Heart left ventricle (tissue), 13 donors: ENCODE results near the gene DCPS.

Experiments used
- CTCF ChIP-seq, 12 donors: fragments of 200-600 bp; sonication (generic) in 4 of 12; IDR thresholded peaks; one replicate each; pipeline versions ENCODE4 v1.5.0 to v1.8.0; 2018 to 2022; ENCODE audit warnings: antibody characterized with exemption in 12 of 12, mild to moderate bottlenecking in 5 of 12
- POLR2A ChIP-seq, 2 donors: fragments of 450-650 bp; IDR thresholded peaks; one replicate each; pipeline ENCODE4 v1.6.1; 2017; ENCODE audit warnings: antibody characterized with exemption in 2 of 2, mild to moderate bottlenecking in 2 of 2, moderate library complexity in 2 of 2
- donor health status: ischemic (EF 13 %, LVEDD 7.1; RV severe dilation, severe dysfunction).
- donor health status: DM: no; HTN: yes; CAD: no.
- donor health status: DM: no; HTN: no; CAD: no.
- donor health status: ischemic (EF 25% LVEDD 6.9; RV normal size, moderate dysfunction).
- donor health status: ischemic (EF 25% LVEDD 5.7; RV mildly dilated, moderate dysfunction).
- donor health status: ischemic (EF 35%, LVEDD 5.7; RV mildly dilated, moderate dysfunction).
- donor health status: nonischemic (EF 11% LVEDD 7.7; RV severe dilation, severe dysfunction).
- donor health status: DM: yes; HTN: yes; CAD: no.
- donor health status: PGD.
- donor health status: ischemic (EF 29% LVEDD 5.4; RV normal size, mild dysfunction).
- donor health status: nonischemic (EF 23%, LVEDD 6.1; RV moderate dilation, normal function).

DNA sequence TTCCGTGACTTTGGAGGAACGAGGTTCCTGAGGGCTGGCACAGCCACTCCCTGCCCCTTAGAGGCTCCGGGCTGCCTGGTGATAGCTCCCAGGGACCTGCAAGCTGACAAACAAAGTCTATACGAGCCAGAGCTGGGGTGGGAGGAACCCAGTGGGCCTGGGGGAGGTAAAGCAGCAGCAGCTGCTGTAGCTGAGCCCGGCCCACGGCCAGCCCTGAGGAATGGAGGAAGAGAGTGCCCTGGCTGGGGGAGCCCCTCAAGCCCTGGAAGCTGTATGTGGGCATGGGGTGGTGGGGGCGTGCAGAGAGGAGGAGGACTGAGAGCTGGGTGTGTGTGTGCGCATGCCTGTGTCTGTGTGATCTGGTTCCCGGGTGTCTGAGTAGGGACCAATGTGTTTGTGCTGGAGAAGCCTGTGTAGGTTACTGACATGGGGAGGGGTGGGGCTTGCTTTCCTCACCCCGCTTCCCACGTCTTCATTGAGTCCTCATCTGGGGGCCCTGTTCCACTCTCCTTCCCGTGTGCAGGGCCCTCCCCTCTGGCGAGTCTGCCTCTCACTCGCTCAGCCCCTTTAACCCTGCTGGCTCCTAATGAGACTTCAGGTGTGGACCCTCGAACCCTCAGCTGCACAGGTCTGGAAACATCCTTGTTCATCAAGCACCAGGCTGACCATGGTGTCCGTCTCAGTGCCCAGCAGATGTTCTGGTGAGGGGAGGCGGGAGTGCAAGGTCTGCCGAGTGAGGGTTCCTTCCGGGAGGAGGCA is 62.4 kb downstream of the DCPS start:
- TF ChIP-seq CTCF (IDR thresholded peaks at IDR 0.05), result no peak
- TF ChIP-seq POLR2A (IDR thresholded peaks at IDR 0.05), result no peak
